ENCODE results near the gene ADGRE1.

Gene ADGRE1

DNA sequence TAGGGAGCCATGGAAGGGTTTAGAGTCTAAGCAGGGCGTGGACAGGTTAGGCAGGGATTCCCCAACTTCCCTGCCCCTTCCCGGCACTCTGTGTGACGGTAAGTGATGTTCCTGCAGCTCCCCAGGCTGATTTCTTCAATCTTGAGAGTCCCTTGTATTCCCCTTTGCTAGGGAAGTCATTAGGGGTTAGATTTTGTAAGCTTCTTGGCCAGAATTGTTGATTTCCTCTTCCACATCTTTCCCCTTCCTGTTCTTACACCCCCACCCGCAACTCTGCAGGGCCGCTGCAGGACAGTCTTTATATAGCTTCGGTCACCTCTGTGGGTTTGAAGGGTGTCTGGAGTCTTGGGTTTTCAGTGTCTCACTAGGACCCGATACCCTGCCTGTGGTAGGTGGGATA lies 10.6 kb upstream of the ADGRE1 start:
- no peak for DNase-seq

DNA sequence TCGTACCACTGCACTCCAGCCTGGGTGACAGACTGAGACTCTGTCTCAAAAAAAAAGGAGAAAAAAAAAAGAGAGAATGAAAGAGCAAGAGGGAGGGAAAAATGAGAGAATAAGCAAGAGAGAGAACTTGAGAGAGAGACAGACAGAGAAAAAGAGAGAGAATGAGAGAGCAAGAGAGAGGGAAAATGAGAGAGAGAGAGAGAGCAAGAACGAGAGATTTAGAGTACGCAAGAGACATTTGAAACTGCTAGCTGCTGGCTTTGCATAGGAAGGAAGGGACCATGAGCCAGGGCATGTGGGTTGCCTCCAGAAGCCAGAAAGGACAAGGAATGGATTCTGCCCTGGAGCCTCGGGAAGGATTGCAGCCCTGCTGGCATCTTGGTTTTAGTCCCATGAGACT lies 9.6 kb upstream of the ADGRE1 start:
- no peak for DNase-seq

DNA sequence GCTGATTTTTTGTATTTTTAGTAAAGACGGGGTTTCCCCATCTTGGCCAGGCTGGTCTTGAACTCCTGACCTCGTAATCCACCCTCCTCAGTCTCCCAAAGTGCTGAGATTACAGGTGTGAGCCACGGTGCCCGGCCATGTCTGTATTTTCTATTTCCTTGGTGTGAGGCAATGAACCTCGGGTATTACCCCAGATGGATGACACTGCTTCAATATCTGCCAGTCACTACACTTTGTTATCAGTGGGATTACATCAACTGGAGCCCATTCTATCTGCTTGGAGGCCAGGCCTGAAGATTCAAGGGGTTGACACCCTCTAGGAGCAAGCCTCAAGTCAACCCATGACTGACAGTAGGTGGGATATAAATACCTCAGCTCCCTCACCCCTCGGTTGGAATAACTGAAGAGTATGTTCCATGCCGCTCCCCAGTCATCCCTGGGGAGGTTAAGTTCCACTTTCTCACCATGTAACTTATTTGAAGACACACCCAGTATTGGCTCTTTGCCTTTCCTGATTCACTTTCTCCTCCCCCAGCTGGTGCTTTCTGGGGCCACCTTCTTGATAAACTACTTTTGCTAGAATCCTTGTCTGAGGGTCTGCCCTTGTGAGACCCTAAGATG lies 992 bp upstream of the ADGRE1 start:
- DNase-seq: no peak

DNA sequence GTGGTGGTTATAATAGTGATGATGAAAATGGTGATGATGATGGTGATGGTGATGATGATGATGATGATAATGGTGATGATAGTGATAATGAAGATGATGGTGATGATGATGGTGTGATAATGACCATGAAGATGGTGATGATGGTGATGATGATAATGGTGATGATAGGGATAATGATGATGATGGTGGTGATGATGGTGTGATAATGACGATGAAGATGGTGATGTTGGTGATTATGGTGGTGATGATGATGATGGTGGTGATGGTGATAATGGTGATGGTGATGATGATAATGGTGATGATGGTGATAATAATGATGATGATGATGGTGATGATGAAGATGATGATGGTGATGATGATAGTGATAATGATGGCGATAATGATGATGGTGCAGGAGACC lies 1.6 kb downstream of the ADGRE1 start:
- DNase-seq: no peak

GRCh38 chr19:6890401-6890913 lies 3.1 kb downstream of the ADGRE1 start:
- no peak for DNase-seq

- DNase-seq: peak; percentile 23 to 24
Measured at GRCh38 chr19:6890938-6891337, 3.6 kb downstream of the ADGRE1 start.

DNA sequence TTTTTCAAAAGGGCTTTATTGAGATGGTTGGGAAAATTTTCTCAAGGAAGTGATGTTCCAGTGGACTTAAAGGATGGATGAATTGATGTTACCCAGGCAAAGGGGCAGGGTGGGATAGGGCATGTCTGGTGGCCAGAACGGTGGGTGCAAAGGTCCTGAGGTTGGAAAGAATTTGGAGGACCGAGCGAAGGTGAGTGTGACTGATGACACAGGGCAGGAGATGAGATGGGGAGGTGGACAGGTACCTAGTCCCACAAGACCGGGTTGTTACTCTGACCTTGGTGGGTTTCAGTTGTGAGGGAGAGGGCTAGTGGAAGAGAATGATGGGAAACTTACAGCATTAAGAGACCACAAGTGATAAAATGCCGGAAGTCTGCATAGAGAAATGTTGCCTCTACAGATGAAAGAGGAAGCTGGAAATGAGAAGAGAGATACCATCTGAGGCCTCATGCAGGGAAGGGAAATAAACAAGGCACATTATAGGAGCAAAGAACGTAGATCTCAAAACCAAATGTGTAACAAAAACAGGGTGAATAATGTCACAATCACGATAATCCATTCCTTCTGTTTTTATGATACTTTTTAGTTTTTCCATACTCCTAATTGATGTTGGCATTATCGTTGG lies 4.5 kb downstream of the ADGRE1 start:
- DNase-seq: no peak

DNA sequence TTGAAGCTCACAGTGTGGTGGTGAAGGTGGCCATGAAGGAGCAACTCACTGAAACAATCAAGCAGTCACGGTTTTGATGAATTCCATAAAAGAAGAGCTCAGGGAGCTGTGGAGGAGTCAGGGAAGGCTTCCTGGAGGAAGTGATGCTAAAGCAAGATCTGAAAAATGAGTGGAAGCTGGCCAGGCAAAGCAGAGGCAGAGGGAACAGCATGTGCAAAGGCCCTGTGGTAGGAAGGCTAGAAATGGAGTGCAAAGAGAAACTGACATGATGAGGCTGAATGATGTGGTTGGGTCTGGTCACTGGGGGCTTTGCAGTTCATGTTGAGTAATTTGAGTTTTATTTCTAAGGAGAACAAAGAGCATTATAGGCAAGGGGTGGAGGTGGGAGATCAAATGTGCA lies 6.9 kb downstream of the ADGRE1 start:
- no peak for DNase-seq

- DNase-seq: no peak
Measured at GRCh38 chr19:6903446-6903845, 16.1 kb downstream of the ADGRE1 start.

DNA sequence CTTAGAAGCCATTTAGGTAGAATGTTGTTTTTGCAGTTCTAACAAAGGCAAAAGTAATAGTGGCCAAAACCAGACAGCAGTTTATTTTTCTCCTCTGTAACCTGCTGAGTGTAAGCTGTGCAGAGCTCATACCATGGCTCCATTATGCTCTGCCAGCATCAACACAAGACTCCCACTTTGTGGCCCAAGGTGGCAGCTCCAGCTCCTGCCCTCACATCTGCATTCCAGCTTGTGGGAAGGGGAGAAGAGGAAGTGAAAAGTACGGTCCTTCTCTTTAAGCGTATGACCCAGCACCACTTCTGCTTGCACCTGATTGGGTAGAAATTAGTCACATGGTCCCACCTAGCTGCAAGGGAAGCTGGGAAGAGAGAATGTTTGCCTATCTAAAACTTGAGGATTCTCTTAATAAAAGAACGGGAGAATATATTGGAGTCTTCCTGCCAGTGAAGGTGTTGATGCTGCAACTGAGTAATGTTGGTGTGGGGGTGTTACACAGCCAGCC lies 19.2 kb downstream of the ADGRE1 start:
- no peak for DNase-seq

- no peak for DNase-seq
Measured at GRCh38 chr19:6911523-6911922, 24.1 kb downstream of the ADGRE1 start.

- DNase-seq: no peak
Measured at GRCh38 chr19:6914321-6914720, 26.9 kb downstream of the ADGRE1 start.

DNA sequence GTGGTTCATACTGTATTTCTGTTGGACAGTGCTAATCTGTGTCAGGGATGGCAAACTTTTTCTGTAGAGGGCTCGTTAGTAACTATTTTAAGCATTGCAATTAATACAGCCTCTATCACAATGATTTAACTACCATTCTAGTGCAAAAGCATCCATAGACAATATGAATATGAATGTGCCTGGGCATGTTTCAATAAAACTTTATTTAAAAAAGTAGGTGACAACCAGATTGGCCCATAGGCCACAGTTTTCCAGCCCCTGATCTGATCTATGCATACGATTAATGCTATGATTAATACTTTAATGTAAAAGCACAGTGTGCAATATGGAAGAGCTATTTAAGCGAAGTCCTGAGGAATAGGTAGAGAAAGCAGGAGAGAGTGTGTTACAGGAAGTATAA lies 29.6 kb downstream of the ADGRE1 start:
- DNase-seq: no peak

- DNase-seq: no peak
Measured at GRCh38 chr19:6925386-6925785, 38.0 kb downstream of the ADGRE1 start.

DNA sequence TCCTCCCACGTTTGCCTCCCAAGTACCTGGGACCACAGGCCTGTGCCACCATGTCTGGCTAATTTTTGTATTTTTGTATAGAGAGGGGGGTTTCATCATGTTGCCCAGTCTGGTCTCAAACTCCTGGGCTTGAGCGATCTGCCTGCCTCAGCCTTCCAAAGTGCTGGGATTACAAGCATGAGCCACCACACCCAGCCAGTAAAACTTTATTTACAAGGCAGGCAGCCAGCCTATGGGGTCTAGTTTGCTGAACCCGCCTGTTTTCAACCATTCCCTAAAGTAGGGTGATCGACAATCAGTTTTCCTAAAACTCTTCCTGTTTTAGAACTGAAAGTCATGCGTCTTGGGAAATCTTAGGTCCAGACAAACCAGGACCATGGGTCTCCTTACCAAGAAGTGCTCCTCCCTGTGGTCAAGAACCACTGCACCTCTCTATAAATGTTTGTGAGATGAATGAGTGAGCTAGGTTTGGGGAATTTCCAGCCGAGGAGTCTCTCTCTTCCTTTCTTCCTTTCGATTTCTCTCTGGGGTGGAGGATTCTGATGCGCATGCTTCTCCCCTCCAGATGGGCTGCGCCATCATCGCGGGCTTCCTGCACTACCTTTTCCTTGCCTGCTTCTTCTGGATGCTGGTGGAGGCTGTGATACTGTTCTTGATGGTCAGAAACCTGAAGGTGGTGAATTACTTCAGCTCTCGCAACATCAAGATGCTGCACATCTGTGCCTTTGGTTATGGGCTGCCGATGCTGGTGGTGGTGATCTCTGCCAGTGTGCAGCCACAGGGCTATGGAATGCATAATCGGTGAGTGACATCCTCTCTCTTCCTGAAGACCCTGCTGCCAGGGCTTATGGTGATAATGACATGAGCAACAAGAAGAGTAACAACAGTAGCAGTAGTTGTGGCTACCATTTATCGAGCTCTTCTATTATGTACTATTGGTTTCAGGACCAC lies 38.7 kb downstream of the ADGRE1 start:
- no peak for DNase-seq

DNA sequence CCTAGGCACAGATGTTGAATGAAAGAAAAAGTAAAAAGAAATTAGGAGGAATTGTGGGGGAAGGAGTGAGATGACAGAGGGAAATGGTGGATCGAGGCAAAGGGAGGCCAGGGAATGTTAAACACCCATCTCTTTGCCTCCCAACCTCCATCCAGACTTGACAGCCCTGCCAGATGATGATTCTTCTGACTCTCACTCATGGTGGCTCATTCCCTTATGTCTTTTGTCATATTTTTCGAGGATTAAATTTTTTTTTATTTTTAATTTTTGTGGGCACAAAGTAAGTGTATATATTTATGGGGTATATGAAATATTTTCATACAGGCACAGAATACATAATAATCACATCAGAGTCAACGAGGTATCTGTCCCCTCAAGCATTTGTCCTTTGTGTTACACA lies 42.8 kb downstream of the ADGRE1 start:
- no peak for DNase-seq

DNA sequence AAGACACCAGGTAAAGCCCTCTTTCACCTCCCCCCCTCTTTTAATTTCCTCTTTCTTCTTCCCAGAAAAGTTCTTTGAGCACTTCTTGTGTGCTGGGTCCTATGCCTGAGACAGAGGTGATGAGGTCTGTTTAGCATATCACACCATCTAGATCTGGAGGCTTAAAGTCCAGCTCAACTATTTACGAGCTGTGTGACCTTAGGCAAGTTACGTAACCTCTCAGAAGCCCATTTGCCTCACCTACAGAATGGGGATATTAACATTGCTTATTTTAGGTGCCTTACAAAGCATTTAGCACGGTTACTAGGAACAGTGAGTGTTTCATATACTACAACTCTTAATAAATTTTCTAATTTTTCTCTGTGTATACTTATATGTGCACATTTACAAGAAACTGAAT lies 47.7 kb downstream of the ADGRE1 start:
- no peak for DNase-seq

DNA sequence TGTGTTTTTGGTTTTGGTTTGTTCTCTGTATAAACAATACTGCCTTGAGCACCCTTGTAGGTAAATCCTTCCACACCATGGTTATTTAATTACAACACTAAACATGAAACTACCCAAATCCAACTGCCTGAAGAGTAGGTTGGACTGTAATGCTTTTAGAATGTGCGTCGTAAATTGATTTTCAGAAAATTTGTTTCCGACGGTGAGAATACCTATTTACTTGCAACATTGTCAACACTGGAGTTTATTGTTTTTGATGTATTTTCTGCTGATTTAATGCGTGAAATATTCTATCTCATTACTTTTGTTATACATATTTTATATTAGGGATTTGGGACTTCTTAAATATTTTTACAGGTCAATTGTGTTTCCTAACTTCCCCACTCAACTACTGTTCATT lies 48.2 kb downstream of the ADGRE1 start:
- DNase-seq: no peak

GRCh38 chr19:6945733-6946132 lies 58.4 kb downstream of the ADGRE1 start:
- no peak for DNase-seq

GRCh38 chr19:6947745-6948144 lies 60.4 kb downstream of the ADGRE1 start:
- no peak for DNase-seq

DNA sequence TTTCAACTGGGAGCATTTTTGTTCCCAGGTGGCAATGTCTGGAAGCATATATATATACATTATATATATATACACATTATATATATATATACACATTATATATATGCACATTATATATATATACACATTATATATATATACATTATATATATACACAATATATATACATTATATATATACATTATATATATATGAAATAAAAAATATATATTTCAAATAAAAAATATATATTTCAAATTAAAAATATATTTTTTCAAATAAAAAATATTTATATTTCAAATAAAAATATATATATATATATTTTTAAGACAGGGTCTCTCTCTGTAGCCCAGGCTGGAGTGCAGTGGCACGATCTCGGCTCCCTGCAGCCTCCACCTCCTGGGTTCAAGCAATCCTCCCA lies 61.5 kb downstream of the ADGRE1 start:
- no peak for DNase-seq

- DNase-seq: no peak
Measured at GRCh38 chr19:6952956-6953355, 65.6 kb downstream of the ADGRE1 start.

DNA sequence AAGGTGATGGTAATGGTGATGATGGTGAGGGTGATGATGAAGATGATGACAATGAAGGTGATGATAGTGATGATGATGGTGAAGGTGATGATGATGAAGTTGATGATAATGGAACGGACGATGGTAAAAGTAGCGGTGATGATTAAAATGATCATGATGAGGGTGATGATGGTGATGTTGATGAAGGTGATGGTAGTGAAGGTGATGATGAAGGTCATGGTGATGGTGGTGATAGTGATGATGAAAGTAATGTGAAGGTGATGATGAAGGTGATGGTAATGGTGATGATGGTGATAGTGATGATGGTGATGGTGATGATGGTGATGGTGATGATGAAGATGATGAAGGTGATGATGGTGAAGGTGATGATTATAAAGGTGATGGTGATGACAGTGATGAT lies 67.7 kb downstream of the ADGRE1 start:
- no peak for DNase-seq

- DNase-seq: no peak
Measured at GRCh38 chr19:6956573-6956972, 69.2 kb downstream of the ADGRE1 start.
